VCaP (cell line): ENCODE data around the gene ANKRD16.

Experiments used
- H3K27ac ChIP-seq: fragments of 450-650 bp; 2 replicates; pipeline ENCODE4 v1.5.1; 2017
- TF ChIP-seq, protein P1 (sequence below): fragments of 450-650 bp; conservative IDR thresholded peaks from 2 replicates; pipeline ENCODE4 v1.5.1; 2017; ENCODE audit warnings: mild to moderate bottlenecking, moderate library complexity

Gene ANKRD16

DNA sequence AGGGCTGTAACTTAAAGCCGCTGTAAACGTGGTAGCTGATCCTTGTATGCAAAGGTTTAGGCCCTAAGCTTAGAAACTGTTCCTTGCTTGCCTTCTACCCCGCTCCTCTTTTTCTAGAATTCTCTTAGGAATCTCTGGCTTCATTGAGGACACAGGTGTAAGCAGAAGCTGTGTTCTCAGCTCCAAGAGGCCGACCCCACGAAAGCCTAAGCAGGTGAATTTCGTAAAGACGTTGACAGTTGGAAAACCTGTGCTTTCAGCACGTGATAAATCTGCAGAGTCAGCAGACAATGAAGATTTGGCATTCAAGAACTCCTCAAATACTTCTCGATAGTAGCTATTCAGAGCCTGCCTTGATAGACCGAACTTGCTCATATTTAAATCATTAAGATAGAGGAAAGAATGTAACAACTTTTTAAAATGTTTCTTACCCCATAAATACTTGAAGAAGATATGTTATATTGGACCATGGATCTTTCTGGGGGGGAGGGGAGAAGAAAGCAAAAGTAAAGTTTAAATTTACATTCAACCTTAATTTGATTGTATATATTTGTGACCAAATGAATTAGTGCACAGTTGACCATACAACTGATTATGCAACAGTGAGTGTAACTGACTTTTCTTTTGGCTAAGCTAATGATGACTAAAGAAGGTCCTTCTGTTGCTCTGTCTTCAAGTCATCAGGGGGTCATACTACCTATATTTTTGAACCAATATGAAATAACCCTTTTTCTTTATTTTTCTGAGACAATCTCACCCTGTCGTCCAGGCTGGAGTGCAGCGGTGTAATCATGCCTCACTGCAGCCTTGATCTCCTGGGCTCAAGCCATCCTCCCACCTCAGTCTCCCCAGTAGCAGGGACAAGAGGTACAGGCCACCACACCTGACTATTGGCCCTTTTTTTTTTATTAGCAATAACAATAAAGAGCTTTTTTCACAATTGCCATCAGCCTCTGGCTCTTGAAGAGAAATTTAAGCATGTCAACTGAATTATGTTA lies 75.3 kb downstream of the ANKRD16 start:
- TF ChIP-seq, protein P1, sequence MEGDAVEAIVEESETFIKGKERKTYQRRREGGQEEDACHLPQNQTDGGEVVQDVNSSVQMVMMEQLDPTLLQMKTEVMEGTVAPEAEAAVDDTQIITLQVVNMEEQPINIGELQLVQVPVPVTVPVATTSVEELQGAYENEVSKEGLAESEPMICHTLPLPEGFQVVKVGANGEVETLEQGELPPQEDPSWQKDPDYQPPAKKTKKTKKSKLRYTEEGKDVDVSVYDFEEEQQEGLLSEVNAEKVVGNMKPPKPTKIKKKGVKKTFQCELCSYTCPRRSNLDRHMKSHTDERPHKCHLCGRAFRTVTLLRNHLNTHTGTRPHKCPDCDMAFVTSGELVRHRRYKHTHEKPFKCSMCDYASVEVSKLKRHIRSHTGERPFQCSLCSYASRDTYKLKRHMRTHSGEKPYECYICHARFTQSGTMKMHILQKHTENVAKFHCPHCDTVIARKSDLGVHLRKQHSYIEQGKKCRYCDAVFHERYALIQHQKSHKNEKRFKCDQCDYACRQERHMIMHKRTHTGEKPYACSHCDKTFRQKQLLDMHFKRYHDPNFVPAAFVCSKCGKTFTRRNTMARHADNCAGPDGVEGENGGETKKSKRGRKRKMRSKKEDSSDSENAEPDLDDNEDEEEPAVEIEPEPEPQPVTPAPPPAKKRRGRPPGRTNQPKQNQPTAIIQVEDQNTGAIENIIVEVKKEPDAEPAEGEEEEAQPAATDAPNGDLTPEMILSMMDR, result no peak
- H3K27ac ChIP-seq, result peak overlapping the region; percentile 96

DNA sequence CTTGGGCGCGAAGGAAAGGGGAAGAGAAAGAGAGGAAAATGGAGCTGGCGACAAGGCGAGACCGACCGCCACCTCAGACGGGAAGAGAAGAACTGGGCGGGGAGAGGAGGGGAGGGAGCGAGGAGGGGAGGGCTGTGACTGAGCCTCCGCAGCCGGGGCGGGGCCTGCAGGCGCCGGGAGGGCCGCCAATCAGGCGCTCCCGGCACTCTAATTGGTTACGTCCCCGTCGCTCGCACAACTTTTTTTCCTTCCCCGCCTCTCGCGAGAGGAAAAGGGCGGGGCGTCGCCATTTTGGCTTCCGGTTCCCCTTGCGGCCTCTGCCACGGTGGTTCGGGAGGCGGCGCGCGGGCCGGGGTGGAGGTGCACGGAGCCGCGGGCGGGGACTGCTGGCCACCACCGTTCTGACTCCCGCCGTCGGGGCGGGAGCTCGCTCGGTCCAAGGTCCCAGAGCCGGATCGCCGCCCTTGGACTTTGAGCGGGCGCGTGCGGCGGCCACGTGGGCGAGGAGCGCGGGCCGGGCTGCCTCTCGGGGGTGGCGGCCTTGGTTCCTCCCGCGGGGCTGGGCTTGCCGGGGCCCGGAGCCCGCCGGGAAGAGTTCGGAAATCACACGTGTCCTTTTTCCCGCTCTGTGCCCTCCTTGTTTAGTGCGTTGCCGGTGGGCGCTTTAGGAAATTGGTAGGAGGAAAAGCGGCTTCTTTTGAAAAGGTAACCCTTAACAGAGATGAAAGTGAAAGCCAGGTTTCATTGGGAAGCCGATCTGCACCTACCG lies 76.2 kb downstream of the ANKRD16 start, which contains the start of gene GDI2:
Gene GDI2 (minus strand): TSS at position 94 of the 769 bp plus-strand sequence. CDS start 176 bp downstream, outside the sequence.
- TF ChIP-seq, protein P1, result no peak
- H3K27ac ChIP-seq, result peak within 1 kb of the TSS; percentile 96

DNA sequence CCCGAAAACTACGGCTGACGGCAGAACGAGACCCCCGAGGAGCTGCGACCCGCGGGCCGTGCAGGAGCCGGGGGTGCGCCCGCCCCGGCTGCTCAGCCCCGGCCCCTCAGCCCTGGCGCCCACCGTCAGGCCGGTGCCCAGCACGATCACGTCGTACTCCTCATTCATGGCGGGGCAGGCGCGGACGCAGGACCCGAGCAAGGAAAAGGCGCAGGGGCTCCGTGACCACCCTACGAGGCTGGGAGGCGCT lies 76.7 kb downstream of the ANKRD16 start:
- TF ChIP-seq, protein P1, result no peak
- peak overlapping the region; percentile 96 for H3K27ac ChIP-seq

DNA sequence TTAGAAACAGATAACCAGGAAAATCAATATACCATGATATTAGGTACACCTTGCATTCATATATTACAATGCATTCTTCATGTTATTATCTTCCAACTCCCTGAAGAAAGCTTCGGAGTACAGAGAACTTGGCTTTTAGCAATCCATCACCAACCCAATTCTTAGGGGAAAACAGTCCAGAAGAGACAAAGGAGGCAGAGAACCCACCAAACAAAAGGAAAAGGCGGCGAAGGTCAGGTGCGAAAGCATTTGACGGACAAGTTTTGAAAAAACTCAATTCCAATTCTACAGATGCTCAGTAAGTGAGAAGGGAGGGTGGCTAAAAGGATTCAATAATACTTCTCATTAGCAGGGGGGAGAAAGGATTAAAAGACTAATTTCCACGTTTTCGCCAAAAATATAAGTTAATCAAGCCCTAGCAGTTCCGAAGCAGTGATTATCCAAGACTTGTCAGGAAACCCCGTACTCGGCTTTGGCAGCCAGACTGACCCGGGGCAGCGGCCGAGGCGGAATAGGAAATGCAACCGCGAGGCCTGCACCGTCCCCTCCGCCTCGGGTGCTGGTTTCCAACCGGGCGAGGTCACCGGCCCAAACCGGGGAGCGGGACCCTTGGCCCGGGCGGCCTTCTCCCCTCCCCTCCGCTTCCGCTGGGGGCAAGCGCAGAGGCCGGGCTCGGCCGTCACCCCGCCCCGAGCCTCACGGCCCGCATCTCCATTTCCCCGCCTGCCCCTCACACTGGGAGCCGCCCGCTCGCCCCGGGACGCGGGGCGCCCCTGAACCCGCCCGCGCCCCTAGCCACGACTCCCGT lies 77.2 kb downstream of the ANKRD16 start:
- H3K27ac ChIP-seq, result peak overlapping the region; percentile 96
- TF ChIP-seq, protein P1, result no peak
